ENCODE measurements around the gene BTBD10.

Gene BTBD10

DNA sequence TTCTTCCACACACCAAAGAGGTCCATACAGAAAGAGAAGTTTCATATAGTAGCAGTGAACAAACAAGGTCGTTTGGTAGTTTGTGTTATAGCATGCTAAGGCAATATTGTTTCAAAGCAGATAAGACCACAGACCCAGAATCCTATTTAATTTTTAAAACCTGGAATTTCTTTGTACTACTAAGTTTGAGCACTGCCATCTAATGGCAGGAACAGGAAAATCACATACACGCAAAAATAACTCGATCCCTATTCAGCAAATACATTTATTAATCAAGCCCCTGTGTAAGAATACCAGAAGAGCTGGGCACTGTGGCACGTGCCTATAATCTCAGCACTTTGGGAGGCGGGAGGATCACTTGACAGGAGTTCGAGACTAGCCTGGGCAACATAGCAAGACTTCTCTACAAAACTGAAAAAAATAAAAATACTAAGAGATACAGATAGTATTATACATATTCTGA, 2.9 kb upstream of the BTBD10 start:
- ChIA-PET CTCF (interaction anchor here (1.1 to 2.6 kb wide), 8 partner anchors 8 to 201 kb away, joined by 3 to 10 read pairs (median 6); no protein-coding TSS in a partner anchor), POLR2A (no interaction called here)
- TF ChIP-seq, protein P1, sequence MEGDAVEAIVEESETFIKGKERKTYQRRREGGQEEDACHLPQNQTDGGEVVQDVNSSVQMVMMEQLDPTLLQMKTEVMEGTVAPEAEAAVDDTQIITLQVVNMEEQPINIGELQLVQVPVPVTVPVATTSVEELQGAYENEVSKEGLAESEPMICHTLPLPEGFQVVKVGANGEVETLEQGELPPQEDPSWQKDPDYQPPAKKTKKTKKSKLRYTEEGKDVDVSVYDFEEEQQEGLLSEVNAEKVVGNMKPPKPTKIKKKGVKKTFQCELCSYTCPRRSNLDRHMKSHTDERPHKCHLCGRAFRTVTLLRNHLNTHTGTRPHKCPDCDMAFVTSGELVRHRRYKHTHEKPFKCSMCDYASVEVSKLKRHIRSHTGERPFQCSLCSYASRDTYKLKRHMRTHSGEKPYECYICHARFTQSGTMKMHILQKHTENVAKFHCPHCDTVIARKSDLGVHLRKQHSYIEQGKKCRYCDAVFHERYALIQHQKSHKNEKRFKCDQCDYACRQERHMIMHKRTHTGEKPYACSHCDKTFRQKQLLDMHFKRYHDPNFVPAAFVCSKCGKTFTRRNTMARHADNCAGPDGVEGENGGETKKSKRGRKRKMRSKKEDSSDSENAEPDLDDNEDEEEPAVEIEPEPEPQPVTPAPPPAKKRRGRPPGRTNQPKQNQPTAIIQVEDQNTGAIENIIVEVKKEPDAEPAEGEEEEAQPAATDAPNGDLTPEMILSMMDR (IDR thresholded peaks at IDR 0.05; ENCODE audit: control extremely low read depth, extremely low read depth, low read depth, missing control alignments): peak; percentile 48
- DNase-seq (ENCODE audit: extremely low spot score): peak; percentile 35

DNA sequence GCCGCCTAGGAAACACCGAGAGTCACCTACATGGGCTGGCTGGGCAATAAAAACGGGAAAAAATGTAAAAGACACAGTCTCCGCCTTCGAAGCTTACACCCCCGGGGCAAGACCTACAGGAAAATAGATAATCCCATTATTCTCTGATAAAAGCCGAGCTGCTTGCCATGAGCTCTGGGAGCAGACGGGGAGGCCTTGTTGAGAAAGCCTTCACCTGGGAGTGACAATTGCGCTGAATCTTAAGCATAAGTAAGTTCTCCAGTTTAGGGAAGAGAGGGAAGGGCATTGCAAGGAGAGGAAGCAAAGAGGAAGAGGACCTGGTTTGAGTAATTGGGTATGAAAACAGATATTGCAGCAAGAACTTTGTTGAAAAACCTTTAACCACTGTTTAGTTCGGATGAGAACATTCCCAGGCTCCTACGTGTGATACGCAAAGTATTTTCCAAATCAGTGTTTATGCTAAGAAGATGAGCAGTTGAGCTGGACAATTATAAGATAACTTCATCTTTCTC, 813 bp upstream of the BTBD10 start:
- TF ChIP-seq, protein P1 (IDR thresholded peaks at IDR 0.05; ENCODE audit: control extremely low read depth, extremely low read depth, low read depth, missing control alignments): no peak
- CTCF ChIA-PET: interaction anchor here (1.1 to 1.9 kb wide), 7 partner anchors 9 to 500 kb away, joined by 3 to 7 read pairs (median 3); no protein-coding TSS in a partner anchor
- POLR2A ChIA-PET: interaction anchor here (0.5 to 1.0 kb wide), 3 partner anchors 79 to 255 kb away, joined by 3 read pairs; no protein-coding TSS in a partner anchor
- no peak for DNase-seq (ENCODE audit: extremely low spot score)

DNA sequence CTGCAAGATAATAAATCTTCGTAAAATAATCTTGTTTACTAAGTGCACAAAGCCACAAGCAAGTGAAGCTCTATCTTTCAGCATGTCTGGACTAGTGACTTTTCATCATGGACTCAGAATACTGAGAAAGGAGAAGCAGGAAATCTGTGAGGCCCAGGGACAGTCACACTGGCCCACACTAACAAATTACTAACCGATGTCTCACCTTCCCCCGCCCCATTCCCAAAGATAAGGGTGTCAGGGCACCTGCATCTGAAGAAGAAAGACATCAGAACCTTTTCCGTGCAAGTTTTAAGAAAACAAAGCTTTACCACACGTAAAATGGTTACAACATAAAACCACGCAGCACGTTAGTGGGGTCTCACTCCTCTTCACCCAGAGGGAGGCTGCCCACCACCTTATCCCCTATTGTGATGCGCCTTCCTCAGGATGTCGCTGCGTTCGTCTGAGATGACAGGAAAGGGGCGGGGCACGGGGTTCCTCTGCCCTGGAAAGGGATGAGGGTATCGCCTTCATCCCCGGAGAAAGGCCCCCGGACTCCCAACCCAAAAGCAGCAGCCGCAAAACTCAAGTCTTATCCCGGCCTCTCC, 616 bp downstream of the BTBD10 start:
- CTCF ChIA-PET: interaction anchor here (1.6 kb wide), 1 partner anchor 498 kb away, joined by 4 read pairs; no protein-coding TSS in a partner anchor
- peak; percentile 45 for DNase-seq (ENCODE audit: extremely low spot score)
- TF ChIP-seq, protein P1 (IDR thresholded peaks at IDR 0.05; ENCODE audit: control extremely low read depth, extremely low read depth, low read depth, missing control alignments): no peak
- POLR2A ChIA-PET: interaction anchor here (1.0 kb wide), 1 partner anchor 77 kb away, joined by 3 read pairs; no protein-coding TSS in a partner anchor

DNA sequence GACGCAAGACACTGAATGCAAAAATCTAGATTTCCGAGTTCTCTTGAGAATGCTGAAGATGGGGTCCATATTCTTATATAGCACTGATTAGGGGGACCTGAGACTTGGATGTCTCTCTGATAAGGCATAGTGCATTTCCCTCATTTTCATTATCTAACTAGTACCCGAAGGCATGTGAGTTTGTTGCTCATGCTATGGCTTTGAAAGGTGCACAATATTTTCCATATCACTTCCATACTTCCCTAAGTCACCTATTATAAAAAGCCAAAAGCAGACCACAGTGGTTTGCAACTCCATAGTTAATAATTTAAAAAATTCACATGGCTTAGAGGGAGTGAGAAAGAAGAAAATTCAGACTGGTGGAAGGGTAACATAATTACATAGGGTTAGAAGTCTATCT, 1.7 kb downstream of the BTBD10 start:
- ChIA-PET CTCF (no interaction called here), POLR2A (no interaction called here)
- TF ChIP-seq, protein P1 (IDR thresholded peaks at IDR 0.05; ENCODE audit: control extremely low read depth, extremely low read depth, low read depth, missing control alignments): no peak
- no peak for DNase-seq (ENCODE audit: extremely low spot score)

DNA sequence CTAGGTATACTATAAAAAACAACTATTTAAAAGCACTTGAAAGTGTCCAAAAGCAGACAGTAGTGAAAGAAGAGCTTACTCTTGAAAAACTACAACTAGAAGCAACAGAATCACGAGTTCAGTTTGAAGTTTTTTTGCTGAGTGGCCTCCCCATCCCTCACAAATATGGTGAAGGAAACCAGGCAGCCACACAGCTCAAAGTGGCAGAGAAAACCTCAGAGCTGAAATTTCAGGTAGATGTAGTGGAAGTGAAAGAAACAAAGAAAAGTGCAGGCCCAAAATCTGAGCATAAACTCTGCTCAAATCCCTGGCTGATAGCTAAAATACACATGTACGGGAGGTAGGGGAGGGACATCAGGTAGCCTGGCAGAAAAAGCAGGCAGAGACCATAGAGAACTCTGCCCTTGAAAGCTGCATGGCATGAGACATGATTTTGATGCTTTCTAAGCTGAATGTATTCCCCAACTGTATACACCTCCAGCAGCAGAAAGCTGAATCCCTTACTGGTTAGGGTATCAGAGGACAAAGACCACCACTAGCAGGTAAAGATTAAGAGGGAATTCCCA, 12.1 kb downstream of the BTBD10 start:
- TF ChIP-seq, protein P1 (IDR thresholded peaks at IDR 0.05; ENCODE audit: control extremely low read depth, extremely low read depth, low read depth, missing control alignments): no peak
- DNase-seq (ENCODE audit: extremely low spot score): no peak
- POLR2A ChIA-PET: no interaction called here
- CTCF ChIA-PET: interaction anchor here (0.8 to 1.7 kb wide), 4 partner anchors 8 to 68 kb away, joined by 3 to 8 read pairs (median 6); no protein-coding TSS in a partner anchor

DNA sequence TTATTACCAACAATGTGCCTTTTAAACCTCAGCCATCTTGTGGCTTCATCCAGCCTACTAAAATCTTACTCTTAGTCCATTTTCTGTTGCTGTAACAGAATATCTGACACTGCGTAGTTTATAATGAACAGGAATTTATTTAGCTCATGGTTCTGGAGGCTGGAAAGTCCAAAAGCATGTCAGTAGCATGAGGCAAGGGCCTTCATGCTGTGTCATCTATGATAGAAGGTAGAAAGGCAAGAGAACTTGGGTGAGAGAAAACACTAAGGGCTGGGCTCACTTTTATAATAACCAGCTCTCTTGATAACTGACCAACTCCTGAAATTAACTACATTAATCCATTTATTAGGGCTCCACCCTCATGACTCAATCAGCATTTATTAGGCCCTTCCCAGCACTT, 13.5 kb downstream of the BTBD10 start:
- DNase-seq (ENCODE audit: extremely low spot score): no peak
- CTCF ChIA-PET: interaction anchor here (1.0 to 1.7 kb wide), 3 partner anchors 9 to 106 kb away, joined by 3 to 6 read pairs (median 3); no protein-coding TSS in a partner anchor
- POLR2A ChIA-PET: no interaction called here
- TF ChIP-seq, protein P1 (IDR thresholded peaks at IDR 0.05; ENCODE audit: control extremely low read depth, extremely low read depth, low read depth, missing control alignments): no peak
